Testis (tissue), 3 donors: ENCODE measurements around the gene RBM6. TPM values are rescaled to one million over a fixed set of nuclear protein-coding genes. Genes with fewer than 3 reads are reported as not detected.

Experiments
- DNase-seq: peaks from one replicate; pipeline ENCODE4 v3.0.0-alpha.2; 2019
- H3K27ac ChIP-seq, 2 donors: fragments of 200-600 bp; sonication (generic); one replicate each; pipeline ENCODE4 v1.5.1; 2019
- H3K27me3 ChIP-seq: fragments of 200-600 bp; sonication (generic); one replicate; pipeline ENCODE4 v1.5.1; 2019
- H3K36me3 ChIP-seq: fragments of 200-600 bp; sonication (generic); one replicate; pipeline ENCODE4 v1.5.1; 2017; ENCODE audit warnings: low read depth; ENCODE audit errors: missing control alignments
- H3K4me1 ChIP-seq: fragments of 200-600 bp; sonication (generic); one replicate; pipeline ENCODE4 v1.5.1; 2019
- H3K4me3 ChIP-seq, 2 donors: fragments of 200-600 bp; sonication (generic); one replicate each; pipeline ENCODE4 v1.5.1; 2017 to 2019
- H3K9me3 ChIP-seq: fragments of 200-600 bp; sonication (generic); one replicate; pipeline ENCODE4 v1.5.1; 2017
- POLR2A ChIP-seq: fragments of 450-650 bp; IDR thresholded peaks from one replicate; pipeline ENCODE4 v1.6.1; 2017; ENCODE audit warnings: antibody characterized with exemption, mild to moderate bottlenecking, moderate library complexity
- WGBS, 2 donors: methylation state at CpG; one replicate each; pipeline ENCODE4 v1.1.5; 2018; 5-methylcytosine and 5-hydroxymethylcytosine counted together
- intact Hi-C: fragments of 100-400 bp; cut with DNase I; formaldehyde crosslinking; loops from one replicate; pipeline ENCODE4 v1.15.1; 2023; ENCODE audit warnings: low total_unique reads
- polyA plus RNA-seq: library from polyadenylated mRNA; stranded (reverse); fragments of 350-450 nt; fragmentation: Illumina TruSeq; extraction: RNeasy Lipid Tissue Mini Kit (QIAGEN cat#74804); gene quantifications from one replicate; pipeline ENCODE4 v1.2.3, GENCODE V29; 2014; ENCODE audit warnings: low read depth, low replicate concordance; ENCODE audit not compliant: insufficient read depth
- total RNA-seq, 2 donors: library from RNA; depleted of rRNA; stranded (reverse); fragments of >200 nt; gene quantifications; one replicate each; pipeline ENCODE4 v1.2.3, GENCODE V29; 2016
- TF ChIP-seq, protein P1 (sequence below), 3 experiments: fragments of 450-650 bp in 2 of 3; fragments of 200-600 bp in 1 of 3; sonication (generic) in 1 of 3; IDR thresholded peaks; one replicate each; pipeline ENCODE4 v1.5.1; 2016 to 2019; ENCODE audit warnings: antibody characterized with exemption in 3 of 3, mild to moderate bottlenecking in 2 of 3, moderate library complexity in 1 of 3

Gene RBM6
- total and polyA plus RNA-seq, 3 donors from 2014 or later: 104 to 229 (median 212) TPM

DNA sequence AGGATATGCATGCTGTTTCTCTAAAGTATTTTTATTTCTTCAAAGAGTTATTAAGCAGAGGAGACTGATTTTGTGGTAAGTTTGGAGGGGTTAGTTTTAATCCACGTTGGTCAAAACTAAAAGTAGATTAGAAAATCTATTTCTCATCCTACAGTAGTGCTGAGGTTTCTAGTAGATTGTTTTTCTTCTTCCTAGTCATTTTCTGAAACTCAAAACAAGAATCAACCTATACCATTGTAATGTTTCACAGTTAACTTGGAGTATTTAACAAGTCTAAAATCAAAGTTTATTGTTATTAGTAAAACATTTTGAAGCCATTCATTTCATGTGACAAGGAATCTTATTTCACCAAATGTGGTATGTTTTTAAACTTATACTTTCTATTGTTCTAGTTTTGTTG lies 57.9 kb downstream of the RBM6 start:
- no peak for TF ChIP-seq POLR2A
- TF ChIP-seq, protein P1, sequence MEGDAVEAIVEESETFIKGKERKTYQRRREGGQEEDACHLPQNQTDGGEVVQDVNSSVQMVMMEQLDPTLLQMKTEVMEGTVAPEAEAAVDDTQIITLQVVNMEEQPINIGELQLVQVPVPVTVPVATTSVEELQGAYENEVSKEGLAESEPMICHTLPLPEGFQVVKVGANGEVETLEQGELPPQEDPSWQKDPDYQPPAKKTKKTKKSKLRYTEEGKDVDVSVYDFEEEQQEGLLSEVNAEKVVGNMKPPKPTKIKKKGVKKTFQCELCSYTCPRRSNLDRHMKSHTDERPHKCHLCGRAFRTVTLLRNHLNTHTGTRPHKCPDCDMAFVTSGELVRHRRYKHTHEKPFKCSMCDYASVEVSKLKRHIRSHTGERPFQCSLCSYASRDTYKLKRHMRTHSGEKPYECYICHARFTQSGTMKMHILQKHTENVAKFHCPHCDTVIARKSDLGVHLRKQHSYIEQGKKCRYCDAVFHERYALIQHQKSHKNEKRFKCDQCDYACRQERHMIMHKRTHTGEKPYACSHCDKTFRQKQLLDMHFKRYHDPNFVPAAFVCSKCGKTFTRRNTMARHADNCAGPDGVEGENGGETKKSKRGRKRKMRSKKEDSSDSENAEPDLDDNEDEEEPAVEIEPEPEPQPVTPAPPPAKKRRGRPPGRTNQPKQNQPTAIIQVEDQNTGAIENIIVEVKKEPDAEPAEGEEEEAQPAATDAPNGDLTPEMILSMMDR (IDR thresholded peaks at IDR 0.05): no peak
- Histone ChIP-seq H3K9me3 (no peaks in the 10 kb centered on the region), H3K36me3 (no peaks in the 10 kb centered on the region), H3K4me3 (no peak overlapping the region), H3K27ac (no peak overlapping the region), H3K4me1 (no peaks in the 10 kb centered on the region), H3K27me3 (no peaks in the 10 kb centered on the region)
- no peak for DNase-seq
- intact Hi-C loops: no loop called here
- 82 to 91% methylated on average over 1 of the region's 1 CpG for WGBS, 2 donors

DNA sequence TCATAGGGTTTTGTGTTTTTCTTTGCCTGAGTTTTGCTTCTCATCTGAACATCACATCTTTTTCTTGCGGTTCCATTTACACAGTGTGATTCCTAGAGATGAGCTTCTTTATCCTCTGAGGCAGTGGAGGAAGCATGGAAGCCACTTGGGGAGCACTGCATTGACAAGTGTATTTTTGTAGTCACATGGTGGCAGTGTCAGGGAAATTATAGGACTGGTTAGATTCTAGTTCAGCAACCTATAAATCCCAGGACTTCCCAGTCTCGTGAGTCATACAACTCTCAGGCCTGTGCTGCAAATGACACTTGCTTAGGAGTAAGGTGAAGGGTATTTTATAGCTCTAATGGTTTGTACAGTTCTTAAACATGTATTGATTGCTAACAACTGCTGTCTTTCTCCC lies 58.4 kb downstream of the RBM6 start:
- no peak for TF ChIP-seq POLR2A
- TF ChIP-seq, protein P1 (IDR thresholded peaks at IDR 0.05): no peak
- Histone ChIP-seq H3K27ac (no peak overlapping the region), H3K9me3 (no peaks in the 10 kb centered on the region), H3K36me3 (no peaks in the 10 kb centered on the region), H3K4me1 (no peaks in the 10 kb centered on the region), H3K4me3 (no peak overlapping the region), H3K27me3 (no peaks in the 10 kb centered on the region)
- intact Hi-C loops: no loop called here
- WGBS, 2 donors: 87 to 96% methylated on average over 2 of the region's 2 CpGs
- no peak for DNase-seq

DNA sequence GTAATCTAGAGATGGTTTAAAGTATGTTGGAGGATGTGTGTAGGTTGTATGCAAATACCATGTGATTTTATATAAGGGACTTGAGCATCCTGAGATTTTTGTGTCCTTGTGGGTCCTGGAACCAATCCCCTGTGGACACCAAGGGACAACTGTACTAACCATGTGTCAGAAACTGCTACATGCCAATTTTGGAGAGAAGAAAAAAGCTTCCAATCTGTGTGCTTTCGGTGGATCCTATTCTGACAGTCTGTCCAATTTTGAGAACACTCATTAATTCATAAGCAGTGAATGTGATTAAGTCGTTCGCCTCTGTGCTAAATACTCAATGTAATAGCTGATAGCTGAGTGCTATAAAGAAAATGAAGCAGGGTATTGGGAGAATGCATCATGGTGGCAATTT lies 61.6 kb downstream of the RBM6 start:
- 93 to 95% methylated on average over 3 of the region's 3 CpGs for WGBS, 2 donors
- Histone ChIP-seq H3K4me3 (no peak overlapping the region), H3K36me3 (no peaks in the 10 kb centered on the region), H3K9me3 (no peaks in the 10 kb centered on the region), H3K4me1 (no peaks in the 10 kb centered on the region), H3K27me3 (no peaks in the 10 kb centered on the region), H3K27ac (no peak overlapping the region)
- intact Hi-C loops: no loop called here
- DNase-seq: no peak
- TF ChIP-seq POLR2A: no peak
- TF ChIP-seq, protein P1 (IDR thresholded peaks at IDR 0.05): no peak

DNA sequence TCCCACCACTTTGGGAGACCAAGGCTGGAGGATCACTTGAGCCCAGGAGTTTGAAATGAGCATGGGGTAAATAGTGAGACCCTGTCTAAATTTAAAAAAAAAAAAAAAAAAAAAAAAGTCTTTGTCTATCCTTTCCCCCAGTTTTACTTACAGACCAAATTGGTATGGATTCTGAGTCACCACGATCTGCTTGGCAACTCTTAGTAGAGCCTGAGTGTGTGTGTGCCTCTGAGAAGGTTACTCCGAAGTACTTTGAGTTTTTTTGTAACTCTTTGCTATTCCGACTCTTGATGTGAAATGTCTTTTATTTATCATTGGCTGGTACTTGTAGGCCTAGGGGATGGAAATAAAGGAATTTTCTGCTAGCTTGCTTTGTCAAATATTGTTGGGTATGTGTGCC lies 63.3 kb downstream of the RBM6 start:
- Histone ChIP-seq H3K4me1 (no peaks in the 10 kb centered on the region), H3K27ac (no peak overlapping the region), H3K9me3 (no peaks in the 10 kb centered on the region), H3K36me3 (no peaks in the 10 kb centered on the region), H3K27me3 (no peaks in the 10 kb centered on the region), H3K4me3 (no peak overlapping the region)
- intact Hi-C loops: no loop called here
- no peak for TF ChIP-seq POLR2A
- TF ChIP-seq, protein P1 (IDR thresholded peaks at IDR 0.05): no peak
- 54 to 73% methylated on average over 3 of the region's 3 CpGs for WGBS, 2 donors
- DNase-seq: no peak

DNA sequence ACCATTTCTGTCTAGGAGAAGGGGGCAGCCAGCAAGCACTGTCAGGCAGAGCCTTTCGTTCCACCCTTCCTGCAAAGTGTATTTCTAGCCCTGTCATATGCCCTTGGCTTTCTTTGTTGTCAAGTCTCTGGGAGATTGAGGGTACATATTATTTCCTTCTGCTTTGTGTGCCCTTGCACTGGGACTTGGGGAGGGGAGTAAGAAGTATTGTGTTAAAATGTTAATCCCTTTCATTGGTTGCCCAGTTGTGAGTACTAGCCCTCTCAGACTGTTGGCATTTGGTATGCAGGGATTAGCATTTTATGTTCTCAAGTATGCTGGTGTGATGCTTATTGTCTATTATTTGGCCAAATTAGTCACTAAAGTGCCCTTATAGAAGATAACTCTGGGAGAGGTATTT lies 63.9 kb downstream of the RBM6 start:
- TF ChIP-seq POLR2A: no peak
- TF ChIP-seq, protein P1 (IDR thresholded peaks at IDR 0.05): no peak
- Histone ChIP-seq H3K27me3 (no peaks in the 10 kb centered on the region), H3K27ac (no peak overlapping the region), H3K9me3 (no peaks in the 10 kb centered on the region), H3K36me3 (no peaks in the 10 kb centered on the region), H3K4me3 (no peak overlapping the region), H3K4me1 (no peaks in the 10 kb centered on the region)
- no peak for DNase-seq
- WGBS, 2 donors: 5 to 56% methylated on average over 1 of the region's 1 CpG
- intact Hi-C loops: no loop called here
